Stimulated activated CD8-positive, alpha-beta memory T cell treated with anti-CD3 and anti-CD28 coated beads, Interleukin-4, amount 100 ng/mL, for 1 hour (primary cell): ENCODE results near the gene GALNT9.
A peak's percentile ranks its signal among the peaks of the same experiment; 100 is the strongest.
"Not testable (repeated sequence)": the region's sequence is repeated elsewhere in the genome, so short reads cannot be mapped to it uniquely, and the experiment has no call there.

ENCODE experiments used
- DNase-seq, 2 donors: peaks; one replicate each; pipeline ENCODE4 v3.0.0-alpha.2; 2020; ENCODE audit warnings: low read depth in 2 of 2, low spot score in 1 of 2

Gene GALNT9

GRCh38 chr12:132202929-132203721, 126.3 kb downstream of the GALNT9 start:
- no peak for DNase-seq

GRCh38 chr12:132201391-132202120, 127.8 kb downstream of the GALNT9 start:
- DNase-seq: no peak

GRCh38 chr12:132200800-132201199, 128.6 kb downstream of the GALNT9 start:
- DNase-seq: no peak

- no peak for DNase-seq
These were observed 129.7 kb downstream of the GALNT9 start for GRCh38 chr12:132199526-132200319.

- no peak for DNase-seq
These were observed 130.3 kb downstream of the GALNT9 start for GRCh38 chr12:132199101-132199500.

GRCh38 chr12:132197581-132198354, 131.6 kb downstream of the GALNT9 start:
- DNase-seq: no peak

GRCh38 chr12:132196873-132197390, 132.5 kb downstream of the GALNT9 start:
- no peak for DNase-seq

GRCh38 chr12:132196038-132196872, 133.1 kb downstream of the GALNT9 start:
- DNase-seq: no peak

- not testable (repeated sequence) for DNase-seq
These were observed 134.1 kb downstream of the GALNT9 start for GRCh38 chr12:132195242-132195641.

- DNase-seq: no peak
These were observed 134.8 kb downstream of the GALNT9 start for GRCh38 chr12:132194556-132194955.

GRCh38 chr12:132194056-132194455, 135.3 kb downstream of the GALNT9 start:
- no peak for DNase-seq

GRCh38 chr12:132191715-132192553, 137.5 kb downstream of the GALNT9 start:
- DNase-seq: no peak

GRCh38 chr12:132190834-132191500, 138.4 kb downstream of the GALNT9 start:
- DNase-seq: no peak

GRCh38 chr12:132190012-132190755, 139.2 kb downstream of the GALNT9 start:
- no peak for DNase-seq

- DNase-seq: peak; percentile 71 to 88
These were observed 139.9 kb downstream of the GALNT9 start for GRCh38 chr12:132189378-132190011.

- DNase-seq: no peak
These were observed 140.5 kb downstream of the GALNT9 start for GRCh38 chr12:132188916-132189325.

- DNase-seq: no peak
These were observed 140.9 kb downstream of the GALNT9 start for GRCh38 chr12:132188451-132188901.
